HG03159 (cell line): ENCODE data around the gene PCDHGA3.
"Not testable (repeated sequence)": the region's sequence is repeated elsewhere in the genome, so short reads cannot be mapped to it uniquely, and the experiment has no call there.

Experiments
- ATAC-seq: cut with Tn5 transposase; IDR thresholded peaks from one replicate; pipeline ENCODE4 v1.9.1; 2021; ENCODE audit warnings: mild to moderate bottlenecking, moderate library complexity; ENCODE audit not compliant: unreplicated experiment

Gene PCDHGA3

GRCh38 chr5:141375444-141376155, 32.0 kb downstream of the PCDHGA3 start:
- not testable (repeated sequence) for ATAC-seq

GRCh38 chr5:141382469-141383294, 39.1 kb downstream of the PCDHGA3 start, which contains the start of gene PCDHGA7:
TSS of gene PCDHGA7 (plus strand) at chr5:141382742. CDS start at chr5:141382900, 158 bp downstream.
- no peak for ATAC-seq

- no peak for ATAC-seq
These were observed 39.7 kb downstream of the PCDHGA3 start for GRCh38 chr5:141383345-141383744.

GRCh38 chr5:141384471-141385267, 41.0 kb downstream of the PCDHGA3 start:
- no peak for ATAC-seq

- ATAC-seq, result not testable (repeated sequence)
These were observed 44.1 kb downstream of the PCDHGA3 start, which contains the start of gene PCDHGB4 for GRCh38 chr5:141387557-141388311. TSS of gene PCDHGB4 (plus strand) at chr5:141387698. CDS start at chr5:141387885, 187 bp downstream.

DNA sequence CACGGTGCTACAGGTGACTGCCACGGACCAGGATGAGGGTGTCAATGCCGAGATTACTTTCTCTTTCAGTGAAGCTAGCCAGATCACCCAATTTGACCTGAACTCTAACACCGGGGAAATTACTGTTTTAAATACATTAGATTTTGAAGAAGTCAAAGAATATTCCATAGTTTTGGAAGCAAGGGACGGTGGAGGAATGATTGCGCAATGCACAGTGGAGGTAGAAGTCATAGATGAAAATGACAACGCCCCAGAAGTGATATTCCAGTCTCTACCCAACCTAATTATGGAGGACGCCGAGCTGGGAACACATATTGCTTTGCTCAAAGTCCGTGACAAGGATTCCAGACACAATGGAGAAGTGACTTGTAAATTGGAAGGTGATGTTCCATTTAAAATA, 45.0 kb downstream of the PCDHGA3 start:
- ATAC-seq, result no peak

GRCh38 chr5:141389153-141390042, 45.8 kb downstream of the PCDHGA3 start:
- no peak for ATAC-seq

DNA sequence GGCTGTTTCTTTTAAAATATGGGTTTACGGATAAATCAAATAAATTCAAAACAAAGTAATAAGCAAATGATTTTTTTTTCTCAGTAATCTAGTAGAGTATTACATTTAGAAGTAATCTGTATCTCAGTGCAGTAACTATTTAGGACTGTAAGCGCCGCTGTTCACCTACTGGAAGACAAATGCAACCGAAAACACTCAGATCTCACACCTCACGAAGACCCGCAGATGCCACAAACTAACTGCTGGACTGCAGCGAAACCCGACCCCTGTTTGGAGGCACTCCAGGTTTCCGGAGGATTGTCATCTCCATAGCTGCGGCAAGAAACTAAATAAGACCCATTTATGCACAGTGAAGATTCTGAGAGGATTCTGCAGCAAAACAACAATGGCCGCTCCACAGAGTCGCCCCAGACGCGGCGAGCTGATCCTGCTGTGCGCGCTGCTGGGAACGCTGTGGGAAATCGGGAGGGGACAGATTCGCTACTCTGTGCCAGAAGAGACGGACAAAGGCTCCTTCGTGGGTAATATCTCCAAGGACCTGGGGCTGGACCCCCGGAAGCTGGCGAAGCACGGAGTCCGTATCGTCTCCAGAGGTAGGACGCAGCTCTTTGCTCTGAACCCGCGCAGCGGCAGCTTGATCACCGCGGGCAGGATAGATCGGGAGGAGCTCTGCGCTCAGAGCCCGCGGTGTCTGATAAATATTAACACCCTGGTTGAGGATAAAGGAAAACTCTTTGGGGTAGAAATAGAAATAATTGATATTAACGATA, 49.0 kb downstream of the PCDHGA3 start, which contains the start of gene PCDHGA8:
Gene PCDHGA8 (plus strand): TSS at position 205 of the 770 bp plus-strand sequence. CDS start 181 bp downstream, at position 386.
- no peak for ATAC-seq

DNA sequence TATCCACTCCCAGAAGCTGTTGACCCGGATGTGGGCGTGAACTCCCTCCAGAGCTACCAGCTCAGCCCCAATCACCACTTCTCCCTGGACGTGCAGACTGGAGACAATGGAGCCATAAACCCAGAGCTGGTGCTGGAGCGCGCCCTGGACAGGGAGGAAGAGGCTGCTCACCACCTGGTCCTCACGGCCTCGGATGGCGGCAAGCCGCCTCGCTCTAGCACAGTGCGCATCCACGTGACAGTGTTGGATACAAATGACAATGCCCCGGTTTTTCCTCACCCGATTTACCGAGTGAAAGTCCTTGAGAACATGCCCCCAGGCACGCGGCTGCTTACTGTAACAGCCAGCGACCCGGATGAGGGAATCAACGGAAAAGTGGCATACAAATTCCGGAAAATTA, 49.6 kb downstream of the PCDHGA3 start:
- ATAC-seq, result no peak

DNA sequence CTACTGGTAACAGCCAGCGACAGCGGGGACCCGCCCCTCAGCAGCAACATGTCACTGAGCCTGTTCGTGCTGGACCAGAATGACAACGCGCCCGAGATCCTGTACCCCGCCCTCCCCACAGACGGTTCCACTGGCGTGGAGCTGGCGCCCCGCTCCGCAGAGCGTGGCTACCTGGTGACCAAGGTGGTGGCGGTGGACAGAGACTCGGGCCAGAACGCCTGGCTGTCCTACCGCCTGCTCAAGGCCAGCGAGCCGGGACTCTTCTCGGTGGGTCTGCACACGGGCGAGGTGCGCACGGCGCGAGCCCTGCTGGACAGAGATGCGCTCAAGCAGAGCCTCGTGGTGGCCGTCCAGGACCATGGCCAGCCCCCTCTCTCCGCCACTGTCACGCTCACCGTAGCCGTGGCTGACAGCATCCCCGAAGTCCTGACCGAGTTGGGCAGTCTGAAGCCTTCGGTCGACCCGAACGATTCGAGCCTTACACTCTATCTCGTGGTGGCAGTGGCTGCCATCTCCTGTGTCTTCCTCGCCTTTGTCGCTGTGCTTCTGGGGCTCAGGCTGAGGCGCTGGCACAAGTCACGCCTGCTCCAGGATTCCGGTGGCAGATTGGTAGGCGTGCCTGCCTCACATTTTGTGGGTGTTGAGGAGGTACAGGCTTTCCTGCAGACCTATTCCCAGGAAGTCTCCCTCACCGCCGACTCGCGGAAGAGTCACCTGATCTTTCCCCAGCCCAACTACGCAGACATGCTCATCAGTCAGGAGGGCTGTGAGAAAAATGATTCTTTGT, 51.0 kb downstream of the PCDHGA3 start:
- not testable (repeated sequence) for ATAC-seq
